Fibroblast of pulmonary artery (primary cell): ENCODE data around the gene MAP3K9.
A peak's percentile ranks its signal among the peaks of the same experiment; 100 is the strongest.

Source experiments
- DNase-seq: peaks from one replicate; pipeline ENCODE4 v3.0.0-alpha.2; 2010; ENCODE audit warnings: low read depth
- H3K4me3 ChIP-seq: replicated peaks from 2 replicates; pipeline ENCODE4 v1.5.1; 2011; ENCODE audit warnings: low read depth, mild to moderate bottlenecking, control low read depth, low read length, moderate library complexity
- TF ChIP-seq, protein P1 (sequence below): IDR thresholded peaks from 2 replicates; pipeline ENCODE4 v1.5.1; 2011; ENCODE audit warnings: mild to moderate bottlenecking, control low read depth, low read length, inconsistent platforms; ENCODE audit errors: missing control alignments

MAP3K9 gene

DNA sequence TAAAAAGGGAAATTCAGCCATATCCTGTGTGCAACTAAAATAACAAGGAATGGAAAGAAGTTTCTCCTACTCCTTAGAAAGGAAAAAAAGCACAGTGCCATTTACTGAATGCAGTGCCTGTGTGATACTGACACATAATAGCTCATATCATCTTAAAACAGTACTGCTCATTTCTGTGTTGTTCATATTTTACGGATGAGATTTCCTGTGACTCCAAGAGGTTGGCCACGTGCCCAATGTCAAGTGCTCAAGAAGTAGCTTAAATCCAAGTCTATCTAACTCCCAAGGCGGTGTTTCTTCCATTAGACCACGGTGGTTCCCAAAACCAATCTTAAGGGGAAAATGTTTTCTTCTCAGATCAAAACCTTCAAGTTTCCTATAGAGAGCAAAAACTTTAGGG is 20.0 kb downstream of the MAP3K9 start:
- DNase-seq, result peak; percentile 34
- no peak overlapping the region for H3K4me3 ChIP-seq
- TF ChIP-seq, protein P1, sequence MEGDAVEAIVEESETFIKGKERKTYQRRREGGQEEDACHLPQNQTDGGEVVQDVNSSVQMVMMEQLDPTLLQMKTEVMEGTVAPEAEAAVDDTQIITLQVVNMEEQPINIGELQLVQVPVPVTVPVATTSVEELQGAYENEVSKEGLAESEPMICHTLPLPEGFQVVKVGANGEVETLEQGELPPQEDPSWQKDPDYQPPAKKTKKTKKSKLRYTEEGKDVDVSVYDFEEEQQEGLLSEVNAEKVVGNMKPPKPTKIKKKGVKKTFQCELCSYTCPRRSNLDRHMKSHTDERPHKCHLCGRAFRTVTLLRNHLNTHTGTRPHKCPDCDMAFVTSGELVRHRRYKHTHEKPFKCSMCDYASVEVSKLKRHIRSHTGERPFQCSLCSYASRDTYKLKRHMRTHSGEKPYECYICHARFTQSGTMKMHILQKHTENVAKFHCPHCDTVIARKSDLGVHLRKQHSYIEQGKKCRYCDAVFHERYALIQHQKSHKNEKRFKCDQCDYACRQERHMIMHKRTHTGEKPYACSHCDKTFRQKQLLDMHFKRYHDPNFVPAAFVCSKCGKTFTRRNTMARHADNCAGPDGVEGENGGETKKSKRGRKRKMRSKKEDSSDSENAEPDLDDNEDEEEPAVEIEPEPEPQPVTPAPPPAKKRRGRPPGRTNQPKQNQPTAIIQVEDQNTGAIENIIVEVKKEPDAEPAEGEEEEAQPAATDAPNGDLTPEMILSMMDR, result no peak

- H3K4me3 ChIP-seq, result no peak overlapping the region
- TF ChIP-seq, protein P1, result no peak
- DNase-seq, result no peak
Measured at GRCh38 chr14:70788898-70789297, 20.4 kb downstream of the MAP3K9 start.

DNA sequence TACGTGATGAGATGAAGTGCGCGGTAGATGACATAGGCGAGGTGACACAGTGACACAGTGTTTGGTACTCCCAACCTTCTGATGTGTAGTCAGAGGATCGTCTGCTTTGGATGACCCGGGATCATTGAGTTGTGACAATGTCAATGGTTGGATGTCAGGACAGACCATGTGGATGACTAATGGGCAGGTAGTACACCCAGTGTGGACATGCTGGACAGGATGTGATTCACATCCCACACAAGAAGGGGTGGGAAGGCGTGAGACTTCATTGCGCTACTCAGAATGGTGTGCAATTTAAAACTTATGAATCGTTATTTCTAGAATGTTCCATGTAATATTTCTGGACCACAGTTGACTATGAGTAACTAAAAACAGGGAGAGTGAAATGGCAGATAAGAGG is 23.8 kb downstream of the MAP3K9 start:
- TF ChIP-seq, protein P1, result no peak
- H3K4me3 ChIP-seq, result no peak overlapping the region
- no peak for DNase-seq

- no peak overlapping the region for H3K4me3 ChIP-seq
- TF ChIP-seq, protein P1, result no peak
- no peak for DNase-seq
Measured at GRCh38 chr14:70784886-70785285, 24.4 kb downstream of the MAP3K9 start.

DNA sequence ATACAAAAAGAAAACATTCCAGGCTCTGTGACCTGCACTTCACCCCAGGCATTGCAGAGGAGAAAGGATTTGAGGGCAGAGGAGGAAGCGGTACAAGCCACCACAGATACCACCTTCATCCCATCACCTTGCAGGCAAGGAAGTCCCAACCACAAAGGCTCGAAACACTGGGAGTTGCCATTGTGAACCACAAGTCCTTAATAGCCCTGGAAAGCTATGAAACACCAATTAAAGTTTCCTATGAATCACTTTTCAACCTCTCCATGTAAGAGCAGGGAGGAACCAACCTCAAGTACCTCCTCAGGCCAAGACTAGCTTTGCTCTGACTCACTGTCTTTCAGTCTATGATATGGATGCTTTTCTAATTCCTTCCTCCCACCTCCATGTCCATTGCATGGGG is 27.0 kb downstream of the MAP3K9 start:
- TF ChIP-seq, protein P1, result no peak
- no peak for DNase-seq

DNA sequence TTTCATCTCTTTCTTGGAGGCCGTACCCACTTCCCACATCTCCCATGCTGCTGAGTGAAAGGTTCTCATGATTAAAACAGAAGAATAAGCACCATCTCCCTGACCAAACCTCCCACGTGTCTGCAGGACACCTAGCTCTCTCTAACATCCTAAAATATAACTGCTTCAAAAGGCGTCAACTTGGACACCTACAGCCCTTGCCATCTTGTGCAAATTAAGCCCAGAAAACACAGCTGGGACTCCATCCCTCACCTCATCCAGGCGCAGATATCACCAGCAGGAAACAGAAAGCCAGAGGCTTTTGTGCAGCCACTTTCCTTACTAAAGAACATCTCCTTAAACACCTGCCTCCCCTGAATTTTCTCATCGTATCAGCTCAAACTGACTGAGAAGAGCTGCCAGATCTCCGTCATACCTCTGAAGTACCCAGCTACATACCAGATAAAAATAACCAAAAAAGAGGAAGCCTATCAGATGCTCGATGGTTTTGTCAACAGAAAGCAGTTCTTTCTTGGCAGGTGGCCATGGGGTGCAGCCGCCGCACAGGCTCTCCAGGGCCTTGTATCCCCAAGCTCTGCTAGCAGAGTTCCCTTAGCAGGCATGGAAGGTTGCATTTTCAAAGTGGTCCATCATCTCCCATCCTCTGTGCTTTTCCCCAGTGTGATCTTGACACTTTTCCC is 28.8 kb downstream of the MAP3K9 start:
- DNase-seq, result no peak
- no peak overlapping the region for H3K4me3 ChIP-seq
- TF ChIP-seq, protein P1, result no peak

More for the DNA sequence above, 27.0 kb downstream of the MAP3K9 start:
- H3K4me3 ChIP-seq, result no peak overlapping the region

- TF ChIP-seq, protein P1, result no peak
- H3K4me3 ChIP-seq, result no peak overlapping the region
- DNase-seq, result no peak
Measured at GRCh38 chr14:70779667-70780066, 29.6 kb downstream of the MAP3K9 start.
